ENCODE measurements around the gene GRIN3A.

The GRIN3A gene

GRCh38 chr9:101571114-101571513, 167.3 kb downstream of the GRIN3A start:
- no peak overlapping the region for H3K9ac ChIP-seq (ENCODE audit: low read length)
- no peak overlapping the region for H3K4me3 ChIP-seq (ENCODE audit: low read length)
- no peaks in the 10 kb centered on the region for H3K79me2 ChIP-seq (ENCODE audit: control insufficient read depth, insufficient read depth, low read length)
- H3K27me3 ChIP-seq (ENCODE audit: insufficient read depth, low read length, poor library complexity), result no peaks in the 10 kb centered on the region
- H2BK120ac ChIP-seq (ENCODE audit: low read depth, low read length), result no peak overlapping the region
- H2AK5ac ChIP-seq (ENCODE audit: low read length), result no peak overlapping the region
- no peak overlapping the region for H4K8ac ChIP-seq (ENCODE audit: low read depth, low read length)
- no peak overlapping the region for H4K5ac ChIP-seq (ENCODE audit: low read length)
- no peak overlapping the region for H3K56ac ChIP-seq (ENCODE audit: low read length)
- H3K4me1 ChIP-seq (ENCODE audit: control insufficient read depth, low read depth, low read length), result peaks cover 15% of the 10 kb centered on the region
- DNase-seq, result peak; percentile 18
- H3K36me3 ChIP-seq (ENCODE audit: control insufficient read depth, insufficient read depth, low read length), result no peaks in the 10 kb centered on the region
- H3K27ac ChIP-seq (ENCODE audit: low read depth, low read length), result no peak overlapping the region
- H3K79me1 ChIP-seq (ENCODE audit: low read length), result no peaks in the 10 kb centered on the region
- WGBS (ENCODE audit: extremely low coverage, insufficient coverage, low lambda C conversion rate), result no CpG with 5 or more reads among the region's 1 CpG
- no peak overlapping the region for H2BK5ac ChIP-seq (ENCODE audit: low read length)
- H2BK15ac ChIP-seq (replicated peaks; ENCODE audit: low read depth), result no peak overlapping the region
- no peak overlapping the region for H3K23ac ChIP-seq (ENCODE audit: low read length)
- H3K4ac ChIP-seq (ENCODE audit: low read depth, low read length), result no peak overlapping the region
- no peak overlapping the region for H3K4me2 ChIP-seq (ENCODE audit: low read length)
- H3K18ac ChIP-seq (ENCODE audit: low read length), result no peak overlapping the region

DNA sequence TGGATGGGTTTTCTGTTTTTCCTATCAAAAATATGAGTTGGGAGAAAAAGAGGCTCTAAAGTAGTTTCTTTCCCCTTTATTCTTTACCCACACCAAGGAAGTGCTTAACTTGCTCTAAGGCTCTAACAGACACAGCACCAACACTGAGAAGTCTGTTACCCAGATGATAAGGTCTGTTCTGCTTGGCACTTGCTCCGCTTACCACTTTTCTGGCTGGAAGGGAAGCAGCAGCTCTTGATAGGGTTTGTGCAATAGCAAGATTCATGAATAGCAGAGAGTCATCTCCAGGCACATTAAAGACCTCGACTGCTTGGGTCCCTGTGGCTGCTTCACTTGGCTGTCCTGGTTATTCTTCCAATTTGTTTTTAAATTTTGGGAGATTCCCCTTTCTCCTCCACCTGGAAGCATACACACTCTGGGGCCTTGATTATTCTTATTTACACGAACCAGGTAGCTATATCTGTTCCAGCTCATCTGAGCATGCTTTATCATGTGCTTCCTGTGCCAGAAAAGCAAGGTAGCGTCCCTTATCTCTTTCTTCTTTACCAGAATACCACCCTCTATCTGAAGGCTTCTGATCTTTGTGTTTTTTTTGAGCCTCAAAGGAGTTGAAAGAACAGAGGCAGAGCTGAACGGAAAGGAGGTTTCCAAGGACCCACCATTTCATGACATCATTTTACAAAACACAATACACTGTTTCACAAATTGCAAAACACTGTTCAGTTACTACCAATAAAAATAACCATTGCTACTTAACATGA, 168.5 kb downstream of the GRIN3A start:
- DNase-seq, result no peak
- no peak overlapping the region for H3K27ac ChIP-seq (ENCODE audit: low read depth, low read length)
- H3K56ac ChIP-seq (ENCODE audit: low read length), result no peak overlapping the region
- no peak overlapping the region for H3K4me3 ChIP-seq (ENCODE audit: low read length)
- H2BK120ac ChIP-seq (ENCODE audit: low read depth, low read length), result no peak overlapping the region
- no CpG with 5 or more reads among the region's 5 CpGs for WGBS (ENCODE audit: extremely low coverage, insufficient coverage, low lambda C conversion rate)
- no peak overlapping the region for H4K8ac ChIP-seq (ENCODE audit: low read depth, low read length)
- H3K9ac ChIP-seq (ENCODE audit: low read length), result no peak overlapping the region
- H2BK5ac ChIP-seq (ENCODE audit: low read length), result no peak overlapping the region
- H3K4ac ChIP-seq (ENCODE audit: low read depth, low read length), result no peak overlapping the region
- H3K4me2 ChIP-seq (ENCODE audit: low read length), result no peak overlapping the region
- H2BK15ac ChIP-seq (replicated peaks; ENCODE audit: low read depth), result no peak overlapping the region
- H3K4me1 ChIP-seq (ENCODE audit: control insufficient read depth, low read depth, low read length), result peaks cover 15% of the 10 kb centered on the region
- no peaks in the 10 kb centered on the region for H3K27me3 ChIP-seq (ENCODE audit: insufficient read depth, low read length, poor library complexity)
- H2AK5ac ChIP-seq (ENCODE audit: low read length), result no peak overlapping the region
- H3K18ac ChIP-seq (ENCODE audit: low read length), result no peak overlapping the region
- no peak overlapping the region for H3K23ac ChIP-seq (ENCODE audit: low read length)
- no peaks in the 10 kb centered on the region for H3K79me2 ChIP-seq (ENCODE audit: control insufficient read depth, insufficient read depth, low read length)
- no peaks in the 10 kb centered on the region for H3K36me3 ChIP-seq (ENCODE audit: control insufficient read depth, insufficient read depth, low read length)
- H3K79me1 ChIP-seq (ENCODE audit: low read length), result no peaks in the 10 kb centered on the region
- H4K5ac ChIP-seq (ENCODE audit: low read length), result no peak overlapping the region

DNA sequence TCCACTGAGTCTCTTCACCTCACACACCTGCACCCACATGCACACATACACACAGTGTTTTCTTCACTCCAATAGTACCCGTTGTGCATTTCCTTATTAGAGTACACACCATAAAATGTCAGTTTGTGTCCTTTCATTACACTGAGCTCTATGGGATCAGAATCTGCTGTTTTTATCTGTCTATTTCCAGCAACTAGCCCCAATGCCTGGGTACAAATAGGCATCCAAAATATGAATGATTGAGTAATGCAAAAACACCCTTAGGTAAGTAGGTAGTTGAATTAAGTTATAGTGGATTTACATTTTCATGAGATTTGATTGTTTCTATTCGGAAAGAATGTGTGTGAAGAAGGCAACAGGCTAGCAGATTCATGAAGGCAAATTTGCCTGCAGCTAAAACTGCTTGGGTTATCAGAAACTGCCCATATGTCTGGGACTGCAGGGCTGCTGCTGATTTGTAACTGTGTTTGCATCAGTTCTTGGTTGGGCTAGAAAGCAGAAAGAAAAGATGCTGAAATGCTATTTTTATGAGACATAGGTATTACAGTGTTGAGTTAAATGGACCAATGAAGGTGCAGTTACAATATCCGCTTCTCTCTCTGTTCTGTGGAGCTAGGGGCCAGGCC, 170.6 kb downstream of the GRIN3A start:
- Histone ChIP-seq H3K23ac (ENCODE audit: low read length) (no peak overlapping the region), H2BK15ac (replicated peaks; ENCODE audit: low read depth) (no peak overlapping the region), H3K4me3 (ENCODE audit: low read length) (no peak overlapping the region), H3K79me2 (ENCODE audit: control insufficient read depth, insufficient read depth, low read length) (no peaks in the 10 kb centered on the region), H2BK120ac (ENCODE audit: low read depth, low read length) (no peak overlapping the region), H3K9ac (ENCODE audit: low read length) (no peak overlapping the region), H2AK5ac (ENCODE audit: low read length) (no peak overlapping the region), H3K36me3 (ENCODE audit: control insufficient read depth, insufficient read depth, low read length) (no peaks in the 10 kb centered on the region), H4K8ac (ENCODE audit: low read depth, low read length) (no peak overlapping the region), H2BK5ac (ENCODE audit: low read length) (no peak overlapping the region), H4K5ac (ENCODE audit: low read length) (no peak overlapping the region), H3K4ac (ENCODE audit: low read depth, low read length) (no peak overlapping the region), H3K4me1 (ENCODE audit: control insufficient read depth, low read depth, low read length) (peaks cover 15% of the 10 kb centered on the region), H3K79me1 (ENCODE audit: low read length) (no peaks in the 10 kb centered on the region), H3K4me2 (ENCODE audit: low read length) (no peak overlapping the region), H3K18ac (ENCODE audit: low read length) (no peak overlapping the region), H3K27ac (ENCODE audit: low read depth, low read length) (no peak overlapping the region), H3K27me3 (ENCODE audit: insufficient read depth, low read length, poor library complexity) (no peaks in the 10 kb centered on the region), H3K56ac (ENCODE audit: low read length) (no peak overlapping the region)
- 100% methylated on average over 1 of the region's 3 CpGs for WGBS (ENCODE audit: extremely low coverage, insufficient coverage, low lambda C conversion rate)
- DNase-seq, result no peak

DNA sequence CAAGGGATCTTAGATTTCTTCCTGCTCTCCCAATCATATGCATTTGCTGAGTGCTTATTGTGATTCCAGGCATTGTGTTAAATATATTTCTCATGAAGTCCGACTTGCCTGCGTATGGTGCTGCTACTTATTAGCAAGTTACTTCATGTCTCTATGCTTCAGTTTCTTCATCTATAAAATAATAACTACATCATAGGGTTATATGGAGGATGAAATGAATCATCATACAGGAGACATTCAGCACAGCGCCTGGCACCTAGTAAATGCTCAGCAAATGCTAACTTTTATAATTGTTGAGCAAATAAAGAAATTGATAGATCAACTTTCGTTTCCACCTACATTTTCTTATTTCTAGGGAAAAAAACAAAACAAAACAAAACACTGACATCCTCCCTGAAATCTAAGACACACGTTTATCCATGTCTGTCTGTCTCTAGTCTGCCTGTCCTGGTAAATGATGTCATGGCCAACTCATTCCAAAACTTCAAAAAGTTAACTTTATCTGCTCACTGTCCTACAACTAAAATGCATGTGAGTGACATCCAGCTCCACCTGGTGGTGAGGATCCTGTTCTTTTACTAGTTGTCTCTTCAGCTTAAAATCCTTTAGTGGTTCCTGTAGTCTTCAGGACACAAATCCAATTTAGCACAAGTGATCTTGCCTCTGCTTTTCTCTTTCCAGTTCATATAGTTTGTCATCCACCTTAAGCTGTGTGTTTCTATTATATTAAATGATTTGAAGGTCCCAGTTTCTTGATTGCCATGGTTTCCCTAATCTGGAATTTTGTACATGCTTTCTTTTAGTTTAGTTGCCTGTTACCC, 171.3 kb downstream of the GRIN3A start:
- WGBS (ENCODE audit: extremely low coverage, insufficient coverage, low lambda C conversion rate), result no CpG with 5 or more reads among the region's 5 CpGs
- Histone ChIP-seq H3K18ac (ENCODE audit: low read length) (no peak overlapping the region), H2BK120ac (ENCODE audit: low read depth, low read length) (no peak overlapping the region), H3K4ac (ENCODE audit: low read depth, low read length) (no peak overlapping the region), H3K9ac (ENCODE audit: low read length) (no peak overlapping the region), H3K4me1 (ENCODE audit: control insufficient read depth, low read depth, low read length) (peaks cover 11% of the 10 kb centered on the region), H3K4me2 (ENCODE audit: low read length) (no peak overlapping the region), H2BK15ac (replicated peaks; ENCODE audit: low read depth) (no peak overlapping the region), H3K27me3 (ENCODE audit: insufficient read depth, low read length, poor library complexity) (no peaks in the 10 kb centered on the region), H3K23ac (ENCODE audit: low read length) (no peak overlapping the region), H2AK5ac (ENCODE audit: low read length) (no peak overlapping the region), H3K36me3 (ENCODE audit: control insufficient read depth, insufficient read depth, low read length) (peaks cover under 1% of the 10 kb centered on the region), H3K79me2 (ENCODE audit: control insufficient read depth, insufficient read depth, low read length) (no peaks in the 10 kb centered on the region), H3K4me3 (ENCODE audit: low read length) (no peak overlapping the region), H4K8ac (ENCODE audit: low read depth, low read length) (no peak overlapping the region), H3K56ac (ENCODE audit: low read length) (no peak overlapping the region), H3K79me1 (ENCODE audit: low read length) (no peaks in the 10 kb centered on the region), H2BK5ac (ENCODE audit: low read length) (no peak overlapping the region), H3K27ac (ENCODE audit: low read depth, low read length) (no peak overlapping the region), H4K5ac (ENCODE audit: low read length) (no peak overlapping the region)
- peak; percentile 59 for DNase-seq

- H3K4me2 ChIP-seq (ENCODE audit: low read length), result no peak overlapping the region
- H3K27me3 ChIP-seq (ENCODE audit: insufficient read depth, low read length, poor library complexity), result no peaks in the 10 kb centered on the region
- no peaks in the 10 kb centered on the region for H3K79me2 ChIP-seq (ENCODE audit: control insufficient read depth, insufficient read depth, low read length)
- no peak for DNase-seq
- H3K9ac ChIP-seq (ENCODE audit: low read length), result no peak overlapping the region
- no peak overlapping the region for H2BK15ac ChIP-seq (replicated peaks; ENCODE audit: low read depth)
- H2AK5ac ChIP-seq (ENCODE audit: low read length), result no peak overlapping the region
- no peak overlapping the region for H4K5ac ChIP-seq (ENCODE audit: low read length)
- H4K8ac ChIP-seq (ENCODE audit: low read depth, low read length), result no peak overlapping the region
- peaks cover 5% of the 10 kb centered on the region for H3K36me3 ChIP-seq (ENCODE audit: control insufficient read depth, insufficient read depth, low read length)
- no peak overlapping the region for H3K56ac ChIP-seq (ENCODE audit: low read length)
- H3K27ac ChIP-seq (ENCODE audit: low read depth, low read length), result no peak overlapping the region
- no peaks in the 10 kb centered on the region for H3K4me1 ChIP-seq (ENCODE audit: control insufficient read depth, low read depth, low read length)
- H3K4ac ChIP-seq (ENCODE audit: low read depth, low read length), result no peak overlapping the region
- H2BK5ac ChIP-seq (ENCODE audit: low read length), result no peak overlapping the region
- H3K23ac ChIP-seq (ENCODE audit: low read length), result no peak overlapping the region
- H2BK120ac ChIP-seq (ENCODE audit: low read depth, low read length), result no peak overlapping the region
- H3K79me1 ChIP-seq (ENCODE audit: low read length), result no peaks in the 10 kb centered on the region
- no peak overlapping the region for H3K18ac ChIP-seq (ENCODE audit: low read length)
- H3K4me3 ChIP-seq (ENCODE audit: low read length), result no peak overlapping the region
These were observed 174.2 kb downstream of the GRIN3A start for GRCh38 chr9:101564252-101564651.
